Skeletal muscle cell (primary cell): ENCODE data around the gene ATP2A2.
"Not testable (repeated sequence)": the region's sequence is repeated elsewhere in the genome, so short reads cannot be mapped to it uniquely, and the experiment has no call there.

Experiments
- DNase-seq: peaks from one replicate; pipeline ENCODE4 v3.0.0-alpha.2; 2010; ENCODE audit warnings: low read depth
- H3K4me3 ChIP-seq: 2 replicates; pipeline ENCODE4 v1.5.1; 2011; ENCODE audit warnings: low read depth, mild to moderate bottlenecking, control low read depth, low read length, moderate library complexity

ATP2A2 gene

DNA sequence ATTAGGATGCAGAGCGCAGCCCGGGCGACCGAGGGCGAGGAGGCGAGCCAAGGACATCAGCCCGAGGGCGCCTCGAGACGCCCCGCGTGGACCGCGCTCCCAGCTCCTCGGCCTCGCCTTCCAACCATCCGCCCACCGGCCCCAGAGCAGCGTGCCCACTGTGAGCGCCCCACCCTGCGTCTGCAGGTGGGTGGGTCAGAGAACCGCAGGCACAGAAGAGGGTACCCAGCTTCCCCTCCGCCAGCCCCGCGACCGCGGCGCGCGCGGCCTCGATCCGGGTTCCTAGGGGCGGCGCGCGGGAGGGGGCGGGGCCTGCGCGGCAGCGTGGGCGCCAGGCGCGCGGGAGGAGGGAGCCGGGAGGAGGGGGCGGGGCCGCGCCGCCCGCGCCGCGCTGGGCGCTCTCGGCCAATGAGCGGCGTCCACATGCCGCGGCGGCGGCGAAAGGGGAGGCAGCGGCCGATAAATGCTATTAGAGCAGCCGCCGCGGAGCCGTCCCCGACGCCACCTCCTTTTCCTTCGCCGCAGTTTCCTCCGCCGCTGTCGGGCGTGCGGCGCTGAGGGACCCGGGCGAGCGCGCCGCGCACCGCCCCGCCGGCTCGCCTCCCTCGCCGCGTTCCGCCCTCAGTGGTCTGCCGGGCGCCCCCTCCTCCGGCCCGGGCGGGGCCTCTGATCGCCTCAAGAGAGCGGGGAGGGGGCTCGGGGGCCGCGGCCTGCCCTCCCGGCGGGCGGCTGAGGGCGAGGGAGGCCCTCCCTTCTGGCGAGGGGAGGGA is at the start of gene ATP2A2:
ATP2A2 (plus strand) TSS at position 469 of the 770 bp plus-strand sequence. CDS start 543 bp downstream, outside the sequence.
- peak within 1 kb of the TSS; percentile 91 for H3K4me3 ChIP-seq
- peak; percentile 55 for DNase-seq

DNA sequence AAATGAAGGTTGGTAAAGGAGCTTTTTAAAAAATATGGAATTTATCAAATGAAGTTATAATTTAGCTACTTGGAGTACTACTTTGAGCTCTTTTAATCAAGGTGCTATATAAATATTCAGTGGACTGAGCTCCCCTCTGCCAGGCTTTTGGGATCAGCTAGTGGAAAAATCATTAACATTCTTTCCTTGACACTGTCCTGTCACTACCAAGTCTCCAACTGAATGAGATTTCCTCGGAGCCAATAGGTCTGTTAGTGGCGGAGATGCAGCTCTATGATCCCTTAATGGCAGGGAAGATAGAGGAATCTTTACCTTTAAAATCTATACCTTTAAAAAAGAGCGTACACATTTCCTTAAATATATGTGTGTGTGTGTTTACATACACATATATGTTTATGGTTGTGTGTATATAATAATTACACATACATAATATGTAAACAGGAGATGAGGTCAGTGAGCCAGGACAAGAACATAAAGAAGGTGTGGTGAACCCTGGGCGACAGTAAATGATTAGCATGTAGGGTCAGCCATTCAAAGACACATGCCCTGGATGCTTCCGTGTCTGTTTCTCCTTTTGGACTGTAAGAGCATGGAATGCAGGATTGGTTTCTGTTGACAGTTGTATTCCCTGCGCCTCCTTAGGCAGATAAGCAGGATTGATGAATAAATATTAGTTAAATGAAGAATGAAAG is 47.7 kb upstream of the ATP2A2 start:
- no peak overlapping the region for H3K4me3 ChIP-seq
- no peak for DNase-seq

DNA sequence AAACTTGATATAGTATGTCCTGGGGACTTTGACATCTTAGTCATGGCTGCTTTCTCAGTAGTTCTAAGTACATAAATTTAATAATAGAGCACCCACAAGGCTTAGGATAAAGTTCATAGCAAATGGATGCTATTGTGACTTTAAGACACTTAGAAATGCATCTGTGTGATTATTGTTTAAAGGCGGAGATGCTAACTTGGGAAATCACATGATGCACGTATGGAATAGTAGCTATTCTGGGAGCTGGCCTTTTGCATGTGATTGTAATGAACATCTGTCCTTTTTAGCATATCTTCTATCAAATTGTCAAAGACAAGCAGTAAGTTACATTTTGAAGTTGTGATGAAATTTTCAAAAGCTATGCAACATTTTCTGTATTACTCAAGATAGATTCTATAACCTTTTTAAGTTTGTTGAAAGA is 46.7 kb upstream of the ATP2A2 start:
- DNase-seq = no peak
- H3K4me3 ChIP-seq = no peak overlapping the region

DNA sequence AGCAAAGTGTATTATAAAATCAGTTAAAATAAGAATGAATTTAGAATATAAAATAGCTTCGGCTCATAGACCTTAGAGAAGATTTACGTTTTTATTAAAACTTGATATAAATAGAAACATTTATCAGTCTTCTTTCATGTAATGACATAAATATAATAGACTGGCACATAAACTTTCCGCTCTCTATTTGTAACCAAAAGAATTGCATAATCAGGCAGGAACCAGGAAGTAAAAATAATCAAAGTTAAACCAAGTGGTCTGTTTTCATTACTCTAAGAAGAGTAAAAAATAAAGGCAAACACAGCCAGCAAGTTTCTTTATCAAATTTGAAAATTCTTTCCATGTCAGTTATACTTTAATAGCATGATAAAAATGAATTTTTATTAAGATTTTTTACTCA is 46.3 kb upstream of the ATP2A2 start:
- no peak overlapping the region for H3K4me3 ChIP-seq
- no peak for DNase-seq

DNA sequence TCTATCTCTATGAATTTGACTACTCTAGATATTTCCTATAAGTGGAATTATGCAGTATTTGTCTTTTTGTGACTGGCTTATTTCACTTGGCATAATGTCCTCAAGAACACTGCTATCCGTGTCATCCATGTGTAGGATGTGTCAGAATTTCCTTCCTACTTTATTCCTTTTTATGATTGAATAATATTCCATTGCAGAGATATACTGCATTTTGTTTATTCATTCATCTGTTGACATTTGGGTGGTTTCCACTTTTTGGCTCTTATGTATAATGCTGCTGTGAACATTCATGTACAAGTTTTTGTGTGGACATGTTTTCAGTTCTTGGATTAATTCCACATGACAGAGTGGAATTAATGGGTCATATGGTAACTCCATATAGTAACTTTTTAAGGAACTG is 45.7 kb upstream of the ATP2A2 start:
- DNase-seq = no peak
- no peak overlapping the region for H3K4me3 ChIP-seq

DNA sequence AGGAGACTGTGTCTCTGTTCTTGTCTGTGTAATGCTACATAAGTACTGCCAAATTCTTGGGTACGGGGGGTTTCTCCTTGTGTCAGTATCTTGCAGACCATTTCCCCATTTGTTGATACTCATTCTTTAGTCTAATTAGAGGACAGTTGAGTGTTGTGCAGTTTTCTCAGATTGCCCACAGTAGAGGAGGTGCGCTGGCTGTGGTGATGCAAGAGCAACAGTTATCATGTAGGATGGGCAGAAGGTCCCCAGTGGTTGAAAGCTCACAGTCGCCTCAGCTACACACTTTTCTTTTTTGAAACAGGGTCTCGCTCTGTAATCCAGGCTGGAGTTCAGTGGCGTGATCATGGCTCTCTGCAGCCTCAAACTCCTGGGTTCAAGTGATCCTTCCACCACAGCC is 37.8 kb upstream of the ATP2A2 start:
- H3K4me3 ChIP-seq = no peak overlapping the region
- DNase-seq = no peak

DNA sequence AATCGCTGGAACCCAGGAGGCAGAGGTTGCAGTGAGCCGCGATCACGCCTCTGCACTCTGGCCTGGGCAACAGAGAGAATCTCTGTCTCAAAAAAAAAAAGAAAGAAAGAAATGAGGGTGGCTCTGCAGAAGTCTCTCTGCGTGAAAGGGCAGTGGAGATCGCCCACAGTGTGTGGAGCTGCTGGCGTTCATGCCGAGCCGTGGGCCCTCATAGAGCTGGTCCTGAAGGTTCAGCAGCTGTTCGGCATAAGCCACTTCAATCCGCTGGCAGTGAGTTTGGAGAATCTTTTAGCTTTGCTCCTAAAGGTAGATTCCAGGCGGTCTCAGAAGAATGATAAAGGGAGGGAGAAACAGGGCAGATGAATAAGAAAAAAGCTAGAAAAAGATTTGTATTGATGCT is 36.7 kb upstream of the ATP2A2 start:
- no peak overlapping the region for H3K4me3 ChIP-seq
- DNase-seq = no peak

DNA sequence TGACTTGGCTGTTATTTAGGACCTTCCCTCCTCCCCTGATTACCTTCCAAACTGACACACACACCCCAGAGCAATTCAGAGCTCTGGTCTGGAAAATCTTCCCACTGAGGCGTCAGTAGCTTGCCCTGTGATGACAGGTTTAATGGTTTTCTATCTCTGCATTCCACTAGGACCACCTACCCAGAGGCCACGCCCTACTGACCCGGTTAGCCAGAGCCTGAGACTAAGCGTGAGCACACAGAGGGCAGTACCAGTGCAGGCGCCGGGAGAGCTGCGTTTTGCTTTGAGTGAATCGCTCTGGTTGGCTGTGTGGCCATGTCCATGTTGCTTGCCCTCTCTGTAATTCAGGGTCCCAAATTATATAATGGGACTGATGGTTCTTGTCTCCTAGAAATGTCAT is 36.2 kb upstream of the ATP2A2 start:
- no peak overlapping the region for H3K4me3 ChIP-seq
- no peak for DNase-seq

DNA sequence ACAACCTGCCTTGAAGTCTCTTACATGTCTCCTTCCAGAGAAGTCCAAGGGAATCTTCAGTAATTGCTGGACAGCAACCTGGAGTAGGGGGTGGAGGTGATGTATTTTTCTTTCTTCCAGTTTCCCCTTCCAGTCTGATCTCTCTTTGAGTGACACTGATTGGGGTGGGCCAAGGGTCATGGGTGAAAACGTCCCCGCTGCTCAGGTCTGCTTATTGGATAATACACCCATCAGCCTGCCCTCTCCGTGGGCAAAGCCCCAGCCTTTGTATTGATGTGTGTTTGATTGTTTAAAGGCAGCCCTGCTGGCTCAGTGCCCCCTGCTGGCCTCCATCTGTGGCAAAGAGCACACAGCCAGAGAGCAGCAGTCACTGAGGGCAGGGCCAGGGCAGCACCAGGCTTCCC is 35.7 kb upstream of the ATP2A2 start:
- no peak overlapping the region for H3K4me3 ChIP-seq
- DNase-seq = no peak

DNA sequence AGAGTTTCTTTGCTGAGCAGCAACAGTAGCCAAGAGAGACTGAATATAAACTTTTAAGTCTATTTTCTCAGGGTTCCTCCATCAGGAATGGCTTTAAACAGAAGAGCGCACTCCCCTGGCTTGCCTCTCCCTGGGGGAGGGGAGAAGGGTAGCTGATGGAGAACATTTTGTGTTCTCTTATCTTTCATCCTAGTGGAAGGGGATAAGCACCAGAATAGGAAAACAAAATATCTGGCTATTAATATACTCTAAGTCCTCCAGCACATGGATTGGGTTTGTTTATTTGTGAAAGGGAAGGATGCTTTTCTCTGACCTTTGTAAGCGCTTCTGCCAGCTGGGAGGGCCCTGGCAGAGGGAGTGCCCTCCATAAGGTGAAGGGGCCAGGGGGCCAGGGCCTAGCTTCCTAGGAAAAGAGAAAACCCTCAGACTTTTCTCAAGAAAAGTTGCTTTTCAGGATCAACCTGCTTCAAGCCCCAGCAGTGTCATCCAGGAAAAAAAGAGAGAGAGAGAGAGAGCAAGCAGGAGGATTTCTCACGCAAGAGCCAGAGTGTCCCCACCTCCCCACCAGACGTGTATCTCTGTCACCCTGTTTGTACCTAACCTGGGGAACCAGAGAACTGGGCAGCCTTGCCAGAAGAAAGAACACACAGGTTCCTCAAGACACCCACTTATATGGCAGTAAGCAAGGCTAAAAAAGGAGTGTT is 34.3 kb upstream of the ATP2A2 start:
- no peak overlapping the region for H3K4me3 ChIP-seq
- no peak for DNase-seq

DNA sequence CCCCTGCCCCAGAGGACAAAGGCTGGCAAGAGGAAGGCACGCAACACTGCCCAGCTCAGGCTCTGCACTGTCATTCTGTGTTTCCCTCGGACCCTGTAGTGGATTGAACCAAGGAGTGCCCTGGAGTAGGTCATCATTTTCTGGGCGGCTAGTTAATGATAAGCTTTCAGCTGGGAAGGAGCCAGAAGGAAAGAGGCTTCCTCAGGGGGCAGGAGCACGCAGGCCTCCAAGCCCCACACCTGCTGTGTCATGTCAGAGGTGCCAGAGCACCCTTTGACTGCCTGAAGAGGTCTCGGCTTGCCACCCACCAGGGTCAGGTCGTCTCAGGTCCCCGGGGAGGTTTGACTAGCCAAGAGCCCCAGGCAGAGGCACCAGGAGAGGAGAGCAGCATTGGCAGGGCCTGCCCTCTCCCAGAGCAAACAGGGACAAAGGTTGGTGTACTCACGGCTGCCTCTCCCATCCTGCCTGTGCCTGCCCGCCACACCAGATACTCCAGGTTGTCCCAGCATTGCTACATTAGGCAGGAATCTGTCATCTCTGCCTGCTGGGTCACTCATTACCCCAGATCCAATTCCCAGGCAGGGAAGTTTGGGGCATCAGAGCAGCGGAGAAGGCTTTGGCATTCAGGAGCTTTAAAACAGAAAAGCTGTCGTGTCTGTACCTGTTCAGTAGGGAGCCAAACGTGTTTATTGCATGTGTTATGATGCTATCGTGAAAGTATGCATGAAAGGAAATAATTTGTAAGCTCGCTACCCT is 33.5 kb upstream of the ATP2A2 start:
- H3K4me3 ChIP-seq = no peak overlapping the region
- no peak for DNase-seq

DNA sequence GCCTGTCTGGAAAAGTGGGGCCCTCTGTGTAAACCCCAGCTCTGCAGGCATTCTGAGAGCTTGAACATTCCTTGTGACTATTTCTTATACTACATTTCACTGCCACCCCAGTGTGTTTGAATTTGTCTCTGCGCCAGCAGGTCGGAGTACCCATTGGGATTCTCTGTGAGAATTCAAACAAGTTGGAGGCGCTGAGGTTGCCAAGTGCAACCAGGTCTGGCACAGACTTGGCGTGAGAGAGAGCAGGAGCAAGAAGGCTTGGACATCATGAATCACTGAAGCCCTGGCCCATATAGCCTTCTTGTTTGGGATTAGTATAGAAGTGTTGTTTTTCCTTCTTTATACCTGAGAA is 33.0 kb upstream of the ATP2A2 start:
- no peak for DNase-seq
- no peak overlapping the region for H3K4me3 ChIP-seq

DNA sequence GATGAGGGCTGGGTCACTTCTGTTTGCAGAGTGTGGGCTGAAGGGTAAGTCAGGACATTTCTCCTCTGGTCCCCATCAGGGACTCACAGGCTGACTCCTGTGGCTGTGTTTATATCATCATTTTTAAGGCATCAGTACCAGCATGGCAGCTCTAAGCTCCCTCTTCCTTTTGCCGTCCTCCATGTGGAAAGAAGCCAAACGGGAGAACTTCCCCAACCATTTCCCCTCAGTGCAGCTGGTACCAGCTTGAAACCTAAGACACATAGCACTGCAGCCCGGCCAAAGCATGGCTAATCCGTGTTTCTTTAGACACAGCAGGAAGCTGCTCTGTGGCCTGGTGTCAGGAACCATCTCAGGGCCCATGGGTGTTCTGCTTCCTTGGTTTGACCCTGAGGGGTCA is 31.9 kb upstream of the ATP2A2 start:
- no peak for DNase-seq
- H3K4me3 ChIP-seq = no peak overlapping the region

DNA sequence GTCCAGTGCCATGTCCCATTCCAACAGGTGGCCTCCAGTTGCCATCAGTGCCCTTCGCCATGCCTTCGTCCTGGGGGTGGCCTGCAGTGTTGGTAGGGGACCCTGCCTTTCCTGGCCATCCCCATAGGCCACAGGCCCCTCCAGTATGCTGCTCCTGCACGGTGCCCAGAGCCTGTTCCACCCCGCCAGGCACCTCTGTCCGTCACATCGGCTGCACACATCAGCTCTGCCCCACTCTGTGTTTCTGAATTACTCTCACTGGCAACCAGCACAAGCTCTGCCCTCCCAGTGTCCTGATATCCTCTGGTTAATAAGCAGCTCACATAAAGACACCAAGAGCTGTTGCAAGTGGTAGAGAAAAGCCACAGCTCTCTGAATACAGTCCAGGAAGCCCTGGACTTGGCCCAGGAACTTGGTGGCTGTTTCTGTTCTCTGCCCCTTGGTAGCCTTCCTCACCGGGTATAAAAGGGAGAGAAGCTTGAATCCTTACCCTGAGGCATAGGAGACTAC is 31.3 kb upstream of the ATP2A2 start:
- no peak overlapping the region for H3K4me3 ChIP-seq
- DNase-seq = no peak

DNA sequence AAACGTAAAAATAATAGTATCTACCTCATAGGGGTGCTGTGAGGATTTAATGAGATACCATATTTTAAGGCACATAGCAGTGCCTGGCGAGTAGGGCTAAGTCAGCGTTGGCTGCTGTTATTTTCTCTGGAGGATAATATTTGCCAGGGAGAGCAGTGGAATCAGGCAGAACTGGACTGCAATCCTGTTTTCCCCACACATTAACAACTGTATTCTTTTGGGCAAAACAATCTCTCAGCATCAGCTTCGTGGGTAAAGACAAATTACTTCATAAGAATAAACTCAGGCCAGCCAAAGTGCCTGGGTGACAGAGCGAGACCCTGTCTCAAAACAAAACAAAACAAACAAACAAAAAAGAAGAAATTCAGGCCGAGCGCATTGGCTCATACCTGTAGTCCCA is 29.7 kb upstream of the ATP2A2 start:
- DNase-seq = no peak
- H3K4me3 ChIP-seq = no peak overlapping the region

DNA sequence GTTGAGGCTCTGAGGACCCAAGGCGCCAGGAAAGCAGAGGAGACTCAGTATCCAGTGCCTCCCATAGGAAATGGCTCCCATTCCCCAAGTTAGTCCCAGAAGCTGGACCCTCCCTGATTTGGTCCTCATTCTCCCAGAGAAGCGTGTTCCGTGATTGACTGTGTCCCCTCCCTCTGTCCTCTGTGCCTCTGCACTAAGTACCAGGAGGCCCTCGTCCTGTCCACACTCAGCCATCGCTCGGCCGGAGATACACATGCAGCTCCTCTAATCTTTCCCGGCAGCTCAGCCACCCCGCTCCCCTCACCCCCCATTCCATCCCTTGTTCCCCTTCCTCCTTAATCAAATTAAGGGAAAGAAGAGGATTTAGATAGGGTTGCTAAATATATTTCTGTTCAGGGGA is 28.3 kb upstream of the ATP2A2 start:
- no peak for DNase-seq
- H3K4me3 ChIP-seq = no peak overlapping the region

DNA sequence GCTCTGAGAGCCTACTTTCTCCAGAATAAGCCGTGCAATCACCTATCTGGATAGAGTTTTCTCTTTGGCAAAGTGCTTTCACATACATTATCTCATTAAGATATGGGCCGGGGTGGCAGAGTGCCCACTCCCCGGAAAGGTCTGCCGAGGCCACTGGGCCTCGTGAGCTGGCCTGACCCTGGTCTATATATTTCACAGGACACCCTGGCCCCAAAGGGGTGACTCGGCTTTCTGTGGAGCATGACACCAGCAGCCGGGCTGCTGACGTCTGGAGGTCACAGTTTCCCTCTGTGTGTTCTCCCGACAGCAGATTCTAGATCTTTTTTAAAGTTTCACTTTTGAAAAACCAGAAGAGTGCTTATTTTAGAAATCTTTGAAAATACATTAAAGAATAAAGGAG is 27.9 kb upstream of the ATP2A2 start:
- no peak overlapping the region for H3K4me3 ChIP-seq
- no peak for DNase-seq

DNA sequence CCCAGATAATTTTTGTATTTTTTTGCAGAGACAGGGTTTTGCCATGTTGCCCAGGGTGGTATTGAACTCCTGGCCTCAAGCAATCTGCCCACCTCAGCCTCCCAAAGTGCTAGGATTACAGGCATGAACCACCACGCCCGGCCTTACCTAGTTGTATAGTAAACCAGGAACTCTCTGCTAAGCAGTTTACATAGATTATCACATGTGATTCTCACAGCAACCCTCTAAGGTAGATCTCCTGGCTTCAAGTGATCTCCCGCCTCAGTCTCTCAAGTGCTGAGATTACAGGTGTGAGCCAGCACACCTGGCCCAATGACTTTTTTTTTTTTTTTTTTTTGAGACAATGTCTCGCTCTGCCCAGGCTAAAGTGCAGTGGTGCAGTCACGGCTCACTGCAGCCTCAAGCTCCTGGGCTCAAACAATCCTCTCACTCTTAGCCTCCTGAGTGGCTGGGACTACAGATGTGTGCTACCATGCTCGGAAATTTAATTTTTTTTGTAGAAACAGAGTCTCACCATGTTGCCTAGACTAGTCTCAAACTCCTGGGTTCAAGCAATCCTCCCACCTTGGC is 26.0 kb upstream of the ATP2A2 start:
- DNase-seq = no peak
- no peak overlapping the region for H3K4me3 ChIP-seq

DNA sequence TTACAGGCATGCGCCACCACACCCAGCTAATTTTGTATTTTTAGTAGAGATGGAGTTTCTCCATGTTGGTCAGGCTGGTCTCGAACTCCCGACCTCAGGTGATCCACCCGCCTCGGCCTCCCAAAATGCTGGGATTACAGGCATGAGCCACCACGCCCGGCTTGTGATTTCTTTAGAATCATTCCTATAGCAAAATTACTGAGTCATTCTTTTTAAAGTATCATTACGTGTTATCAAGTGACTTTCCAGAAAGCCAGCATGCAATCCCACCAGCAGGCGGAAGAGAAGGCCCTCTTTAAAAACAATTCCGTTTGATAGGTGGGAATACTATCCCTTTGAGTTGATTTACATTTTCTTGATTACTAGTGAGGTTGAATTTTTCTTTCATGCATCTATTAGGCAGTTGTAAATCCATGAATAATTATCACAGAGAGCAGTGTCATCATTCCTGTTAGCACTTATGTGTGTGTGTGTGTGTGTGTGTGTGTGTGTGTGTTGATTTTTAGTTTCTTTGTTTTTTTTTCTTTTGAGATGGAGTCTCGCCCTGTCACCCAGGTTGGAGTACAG is 25.1 kb upstream of the ATP2A2 start:
- not testable (repeated sequence) for DNase-seq, H3K4me3 ChIP-seq
